Liver (tissue), 3 donors: ENCODE data around the gene TSPEAR.

Experiments
- CTCF ChIP-seq: fragments of 150-350 bp; IDR thresholded peaks from 2 replicates; pipeline ENCODE4 v1.5.1; 2017; ENCODE audit warnings: improper control_type of control experiment, low read depth, low read length; ENCODE audit not compliant: missing input control
- HNF4A ChIP-seq, 2 donors: conservative IDR thresholded peaks; 2 replicates each; pipeline ENCODE4 v1.6.1; 2016; ENCODE audit warnings: antibody characterized with exemption in 2 of 2, mild to moderate bottlenecking in 2 of 2
- REST ChIP-seq: IDR thresholded peaks from 2 replicates; pipeline ENCODE4 v1.6.1; 2016; ENCODE audit warnings: antibody characterized with exemption, mild to moderate bottlenecking
- TAF1 ChIP-seq: conservative IDR thresholded peaks from 2 replicates; pipeline ENCODE4 v1.6.1; 2016; ENCODE audit warnings: antibody characterized with exemption, mild to moderate bottlenecking
- YY1 ChIP-seq: IDR thresholded peaks from 2 replicates; pipeline ENCODE4 v1.6.1; 2016; ENCODE audit warnings: antibody characterized with exemption, mild to moderate bottlenecking
- donor health status: healthy.
- donor health status: healthy.

GRCh38 chr21:44657635-44658540 is 53.5 kb downstream of the TSPEAR start, which contains the start of gene KRTAP12-3:
- TF ChIP-seq REST (no peak), CTCF (no peak), TAF1 (no peak), YY1 (no peak), HNF4A (conservative IDR thresholded peaks at IDR 0.05) (no peak)
